GM19328 (cell line): ENCODE data around the gene MMP19.

Experiments used
- ATAC-seq: cut with Tn5 transposase; IDR thresholded peaks from one replicate; pipeline ENCODE4 v1.9.1; 2021; ENCODE audit warnings: mild to moderate bottlenecking, moderate library complexity; ENCODE audit not compliant: unreplicated experiment

The MMP19 gene

DNA sequence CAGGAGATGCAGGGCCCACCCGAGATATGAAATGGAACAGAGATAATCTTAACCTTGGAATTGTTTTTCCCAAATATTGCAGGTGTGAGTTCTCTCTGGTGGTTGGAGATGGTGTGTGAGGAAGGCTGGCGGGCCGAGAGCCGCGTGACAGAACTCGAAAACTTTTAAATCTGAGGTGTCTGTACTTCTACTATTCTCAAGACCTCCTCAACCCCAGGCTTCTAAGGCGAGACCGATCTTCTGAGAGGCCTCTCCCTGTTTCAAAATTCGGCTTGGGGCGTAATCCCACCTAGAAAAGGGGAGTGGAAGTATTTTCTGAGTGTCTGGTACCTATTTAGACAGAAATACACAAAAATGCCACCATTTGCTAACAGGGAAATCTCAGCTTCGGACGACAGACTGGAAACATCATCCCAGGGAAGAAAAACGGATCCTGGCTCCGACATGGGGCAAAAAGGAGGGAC, 25.8 kb downstream of the MMP19 start:
- ATAC-seq = no peak

DNA sequence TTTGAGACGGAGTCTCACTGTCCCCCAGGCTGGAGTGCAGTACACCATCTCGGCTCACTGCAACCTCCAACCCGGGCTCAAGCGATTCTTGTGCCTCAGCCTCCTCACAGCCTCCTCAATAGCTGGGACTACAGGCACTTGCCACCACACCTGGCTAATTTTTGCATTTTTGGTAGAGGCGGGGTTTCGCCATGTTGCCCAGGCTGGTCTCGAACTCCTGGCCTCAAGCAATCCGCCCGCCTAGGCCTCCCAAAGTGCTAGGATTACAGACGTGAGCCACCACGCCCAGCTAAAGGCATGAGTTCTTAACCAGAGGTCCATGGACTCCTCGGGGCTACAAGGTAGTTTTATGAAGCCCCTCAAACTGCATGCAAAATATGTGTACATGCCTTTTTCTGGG, 27.3 kb downstream of the MMP19 start:
- ATAC-seq = no peak

DNA sequence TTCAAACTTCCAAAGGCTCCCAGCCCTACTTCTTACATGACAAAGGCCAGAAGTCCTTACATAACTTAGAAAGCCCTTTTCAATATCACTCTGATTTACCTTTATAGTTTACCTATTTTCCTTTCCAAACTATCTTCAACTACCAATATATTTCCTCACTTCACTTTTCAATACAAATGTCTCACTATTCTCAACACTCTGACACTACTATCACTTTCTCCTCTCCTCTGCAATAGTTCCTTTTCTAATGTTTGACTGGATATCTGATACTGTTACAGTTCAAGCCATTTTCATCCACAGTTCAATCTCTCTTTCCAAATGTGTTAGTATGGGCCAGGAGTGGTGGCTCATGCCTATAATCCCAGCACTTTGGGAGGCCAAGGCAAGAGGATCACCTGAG, 28.5 kb downstream of the MMP19 start:
- no peak for ATAC-seq

DNA sequence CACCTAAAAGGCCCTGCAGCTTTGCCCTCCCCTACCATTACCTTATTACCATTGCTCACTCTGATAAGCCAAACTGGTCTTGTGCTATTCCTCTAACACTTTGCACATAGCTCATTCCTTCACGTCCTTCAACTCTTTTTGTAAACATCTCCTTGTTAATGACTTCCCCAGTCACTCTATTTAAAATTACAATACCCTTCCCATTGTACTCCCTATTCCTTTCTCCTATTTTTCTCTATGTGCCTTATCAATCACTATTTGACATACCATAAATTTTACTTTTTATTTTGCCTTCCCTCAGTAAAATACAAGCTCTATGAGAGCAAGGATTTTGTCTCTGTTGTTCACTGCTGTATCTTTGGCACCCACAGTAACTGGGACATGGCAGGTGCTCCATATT, 30.6 kb downstream of the MMP19 start:
- no peak for ATAC-seq

DNA sequence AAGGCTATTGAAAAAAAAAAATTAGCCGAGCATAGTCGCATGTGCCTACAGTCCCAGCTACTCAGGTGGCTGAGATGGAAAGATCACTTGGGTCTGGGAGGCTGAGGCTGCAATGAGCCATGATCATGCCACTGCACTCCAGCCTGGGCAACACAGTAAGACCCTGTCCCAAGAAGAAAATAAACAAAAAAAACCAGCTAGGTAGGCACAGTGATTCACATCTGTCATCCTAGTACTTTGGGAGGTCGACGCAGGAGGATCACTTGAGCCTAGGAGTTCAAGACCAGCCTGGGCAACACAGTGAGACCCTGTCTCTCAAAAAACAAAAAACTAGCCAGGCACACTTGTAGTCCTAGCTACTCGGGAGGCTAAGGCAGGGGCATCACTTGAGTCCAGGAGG, 33.5 kb downstream of the MMP19 start:
- no peak for ATAC-seq

DNA sequence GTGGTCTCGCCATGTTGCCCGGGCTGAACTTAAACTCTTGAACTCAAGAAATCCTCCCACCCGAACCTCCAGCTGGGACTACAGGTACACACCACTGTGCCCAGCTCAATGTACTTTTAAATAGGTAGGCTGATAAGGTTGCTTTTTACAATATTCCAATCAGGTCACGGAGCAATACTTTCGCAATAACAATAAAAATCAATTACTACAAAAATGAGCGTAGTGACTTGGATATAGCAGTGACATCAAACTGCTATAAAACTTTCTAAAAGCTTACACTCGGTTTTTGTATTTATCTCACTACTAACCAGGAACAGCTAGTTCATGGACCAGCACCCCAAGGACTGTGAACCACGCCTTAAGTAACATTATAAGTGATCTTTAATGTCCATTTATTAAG, 35.8 kb downstream of the MMP19 start:
- ATAC-seq = no peak

DNA sequence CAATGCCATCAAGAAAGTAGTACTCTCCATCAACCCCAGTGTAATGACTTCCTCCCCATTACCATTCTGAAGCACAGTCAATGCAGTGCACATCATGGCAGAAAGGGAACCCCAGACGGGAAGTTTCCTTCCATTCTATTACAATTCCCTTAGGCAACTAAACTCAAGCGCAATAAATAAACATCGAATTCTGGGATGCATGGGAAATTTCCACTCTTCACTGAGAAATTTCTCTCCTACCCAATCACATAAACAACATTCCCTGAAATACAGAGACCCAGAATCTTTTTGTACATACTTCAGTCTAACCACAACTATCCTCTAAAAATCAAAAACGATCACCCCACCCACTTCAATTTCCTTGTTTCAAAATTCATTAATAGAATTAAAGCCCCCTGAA, 45.2 kb downstream of the MMP19 start:
- ATAC-seq = no peak

DNA sequence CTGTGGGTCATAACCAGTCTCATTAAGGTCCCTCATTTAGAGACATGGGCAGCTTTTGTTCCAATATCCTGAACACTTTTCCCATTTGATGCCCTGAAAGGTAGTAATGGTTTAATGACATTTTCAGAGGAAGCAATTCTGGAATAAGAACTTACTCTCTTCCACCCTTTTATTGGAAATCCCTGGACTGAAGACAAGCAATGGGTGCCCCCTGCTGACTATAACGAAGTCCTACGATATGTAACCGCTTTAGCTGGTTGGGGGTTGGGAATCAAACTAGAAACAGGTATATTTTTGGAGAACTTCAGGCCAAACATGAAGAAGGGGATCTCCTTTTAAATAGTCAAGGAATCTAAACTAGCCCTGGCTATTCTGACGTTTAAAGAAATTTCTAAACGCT, 45.7 kb downstream of the MMP19 start:
- ATAC-seq = no peak

DNA sequence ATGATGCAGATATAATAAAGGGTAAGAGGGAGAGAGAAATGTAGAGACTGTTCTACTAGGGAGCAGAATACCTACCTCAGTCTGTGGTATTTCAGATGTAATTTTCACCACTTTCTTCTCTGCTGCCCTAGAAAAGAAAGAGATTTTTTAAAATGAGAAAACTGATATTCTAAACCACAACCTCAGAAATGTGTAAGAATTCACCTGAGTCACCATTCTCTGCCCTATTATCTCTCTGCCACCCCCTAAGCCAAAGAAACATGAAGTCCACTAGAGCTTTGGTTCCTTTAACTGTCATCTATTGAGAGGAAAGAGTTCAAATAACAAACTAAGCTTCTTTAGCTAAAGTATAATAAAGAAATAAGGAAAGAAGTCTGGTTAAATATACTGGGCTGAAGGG, 46.8 kb downstream of the MMP19 start:
- ATAC-seq = no peak

DNA sequence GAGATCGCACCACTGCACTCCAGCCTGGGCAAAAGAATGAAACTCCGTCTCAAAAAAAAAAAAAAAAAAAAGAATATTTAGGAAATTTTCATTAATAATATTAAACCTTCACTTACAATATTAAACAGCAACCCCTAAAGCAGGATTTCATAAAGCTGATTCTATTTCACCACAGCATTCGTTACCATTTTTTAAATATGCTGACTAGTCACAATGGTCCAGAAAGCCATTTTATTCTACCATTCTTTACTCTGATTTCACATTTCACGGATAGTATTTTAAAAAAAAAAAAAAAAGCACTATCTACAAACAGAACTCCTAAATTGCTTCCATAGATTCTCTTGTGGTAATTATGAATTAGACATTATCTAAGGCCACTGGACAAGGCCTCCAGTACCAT, 52.8 kb downstream of the MMP19 start:
- ATAC-seq = no peak

DNA sequence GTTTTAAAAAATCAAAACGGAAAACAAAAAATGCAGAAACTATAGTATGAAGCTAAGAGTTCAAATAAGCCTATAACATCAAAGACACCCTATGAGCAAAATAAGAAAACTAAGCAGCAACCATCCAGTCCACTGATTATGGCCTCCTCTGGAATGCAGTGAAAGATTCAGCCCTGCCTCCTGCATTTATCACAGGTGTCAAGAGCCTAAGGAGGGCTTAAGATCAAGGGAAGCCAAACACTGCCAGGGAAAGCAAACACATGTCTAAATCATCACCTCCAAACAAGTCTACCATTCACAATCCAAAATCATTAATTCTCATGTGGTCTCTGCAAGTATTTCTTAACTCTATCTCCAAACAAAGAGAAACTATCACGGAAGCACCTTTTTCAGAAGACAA, 53.6 kb downstream of the MMP19 start:
- no peak for ATAC-seq

DNA sequence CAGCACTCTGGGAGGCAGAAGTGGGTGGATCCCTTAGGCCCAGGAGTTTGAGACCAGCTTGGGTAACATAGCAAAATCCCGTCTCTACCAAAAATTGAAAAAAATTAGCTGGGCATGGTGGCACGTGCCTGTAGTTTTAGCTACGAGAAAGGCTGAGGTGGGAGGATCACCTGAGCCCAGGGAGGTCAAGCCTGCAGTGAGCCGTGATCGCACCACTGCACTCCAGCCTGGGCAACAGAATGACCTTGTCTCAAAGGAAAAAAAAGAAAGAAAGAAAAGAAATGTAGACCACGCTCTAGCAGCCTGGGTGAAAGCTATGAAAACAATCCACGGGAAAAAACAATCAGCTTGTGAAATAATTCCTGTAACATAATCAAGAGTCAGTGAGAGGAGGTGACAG, 54.2 kb downstream of the MMP19 start:
- no peak for ATAC-seq
